T-helper 1 cell (primary cell): ENCODE data around the gene TNKS1BP1.
"Not testable (repeated sequence)": the region's sequence is repeated elsewhere in the genome, so short reads cannot be mapped to it uniquely, and the experiment has no call there.

Experiments used
- DNase-seq, 5 donors: peaks; one replicate each; pipeline ENCODE4 v3.0.0-alpha.2; 2012 to 2020
- total RNA-seq, 4 donors: gene quantifications; one replicate each; lab custom pipeline; 2026; lab: John Stamatoyannopoulos, UW

TNKS1BP1 gene, protein sequence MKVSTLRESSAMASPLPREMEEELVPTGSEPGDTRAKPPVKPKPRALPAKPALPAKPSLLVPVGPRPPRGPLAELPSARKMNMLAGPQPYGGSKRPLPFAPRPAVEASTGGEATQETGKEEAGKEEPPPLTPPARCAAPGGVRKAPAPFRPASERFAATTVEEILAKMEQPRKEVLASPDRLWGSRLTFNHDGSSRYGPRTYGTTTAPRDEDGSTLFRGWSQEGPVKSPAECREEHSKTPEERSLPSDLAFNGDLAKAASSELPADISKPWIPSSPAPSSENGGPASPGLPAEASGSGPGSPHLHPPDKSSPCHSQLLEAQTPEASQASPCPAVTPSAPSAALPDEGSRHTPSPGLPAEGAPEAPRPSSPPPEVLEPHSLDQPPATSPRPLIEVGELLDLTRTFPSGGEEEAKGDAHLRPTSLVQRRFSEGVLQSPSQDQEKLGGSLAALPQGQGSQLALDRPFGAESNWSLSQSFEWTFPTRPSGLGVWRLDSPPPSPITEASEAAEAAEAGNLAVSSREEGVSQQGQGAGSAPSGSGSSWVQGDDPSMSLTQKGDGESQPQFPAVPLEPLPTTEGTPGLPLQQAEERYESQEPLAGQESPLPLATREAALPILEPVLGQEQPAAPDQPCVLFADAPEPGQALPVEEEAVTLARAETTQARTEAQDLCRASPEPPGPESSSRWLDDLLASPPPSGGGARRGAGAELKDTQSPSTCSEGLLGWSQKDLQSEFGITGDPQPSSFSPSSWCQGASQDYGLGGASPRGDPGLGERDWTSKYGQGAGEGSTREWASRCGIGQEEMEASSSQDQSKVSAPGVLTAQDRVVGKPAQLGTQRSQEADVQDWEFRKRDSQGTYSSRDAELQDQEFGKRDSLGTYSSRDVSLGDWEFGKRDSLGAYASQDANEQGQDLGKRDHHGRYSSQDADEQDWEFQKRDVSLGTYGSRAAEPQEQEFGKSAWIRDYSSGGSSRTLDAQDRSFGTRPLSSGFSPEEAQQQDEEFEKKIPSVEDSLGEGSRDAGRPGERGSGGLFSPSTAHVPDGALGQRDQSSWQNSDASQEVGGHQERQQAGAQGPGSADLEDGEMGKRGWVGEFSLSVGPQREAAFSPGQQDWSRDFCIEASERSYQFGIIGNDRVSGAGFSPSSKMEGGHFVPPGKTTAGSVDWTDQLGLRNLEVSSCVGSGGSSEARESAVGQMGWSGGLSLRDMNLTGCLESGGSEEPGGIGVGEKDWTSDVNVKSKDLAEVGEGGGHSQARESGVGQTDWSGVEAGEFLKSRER (N-terminal part only)
- 20.1 to 22.9 (median 21.6) reads per million in 4 donors for total RNA-seq

DNA sequence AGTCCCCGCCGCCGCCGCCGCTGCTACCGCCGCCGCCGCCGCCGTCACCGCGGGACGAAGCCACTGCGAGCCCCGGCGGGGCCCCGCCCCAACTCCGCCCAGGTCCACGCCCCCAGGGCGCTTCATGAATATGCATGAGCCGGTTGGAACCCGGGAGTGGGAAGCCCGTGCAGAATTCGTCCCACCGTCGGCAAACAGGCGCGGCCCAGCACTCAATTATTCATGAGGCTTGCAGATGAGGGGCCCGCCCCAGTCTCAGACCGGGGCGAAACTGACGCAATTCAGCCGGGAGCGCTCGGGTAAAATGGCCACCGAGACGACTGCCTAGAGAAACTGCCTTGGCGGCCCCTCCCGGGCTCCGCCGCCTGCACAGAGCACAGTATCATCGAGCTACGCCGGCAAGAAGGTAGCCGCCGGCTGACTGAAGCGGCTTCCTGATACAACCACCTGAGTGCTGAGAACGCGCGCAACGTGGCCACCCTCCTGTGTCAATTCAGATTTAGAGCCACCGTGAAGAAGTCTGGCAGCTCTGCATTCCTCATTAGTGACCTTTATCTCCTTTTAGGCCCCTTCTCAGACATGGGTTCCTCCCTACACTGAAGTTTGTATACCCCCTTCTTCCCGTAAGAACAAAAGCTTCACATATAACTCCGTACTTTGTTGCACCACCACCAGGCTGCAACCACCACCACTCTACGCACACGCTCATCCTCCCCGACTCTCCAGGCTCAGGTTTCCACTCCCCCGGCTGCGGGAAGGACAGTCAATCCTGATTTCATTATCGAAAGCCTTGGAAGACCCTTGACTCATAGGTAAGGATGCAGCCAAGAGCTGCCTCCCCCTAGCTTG is at the start of gene TNKS1BP1:
TSS of gene TNKS1BP1 (minus strand) at position 67 of the 849 bp plus-strand sequence. CDS start 3,067 bp downstream, outside the sequence.
- peak; percentile 77 to 92 (median 83) for DNase-seq

DNA sequence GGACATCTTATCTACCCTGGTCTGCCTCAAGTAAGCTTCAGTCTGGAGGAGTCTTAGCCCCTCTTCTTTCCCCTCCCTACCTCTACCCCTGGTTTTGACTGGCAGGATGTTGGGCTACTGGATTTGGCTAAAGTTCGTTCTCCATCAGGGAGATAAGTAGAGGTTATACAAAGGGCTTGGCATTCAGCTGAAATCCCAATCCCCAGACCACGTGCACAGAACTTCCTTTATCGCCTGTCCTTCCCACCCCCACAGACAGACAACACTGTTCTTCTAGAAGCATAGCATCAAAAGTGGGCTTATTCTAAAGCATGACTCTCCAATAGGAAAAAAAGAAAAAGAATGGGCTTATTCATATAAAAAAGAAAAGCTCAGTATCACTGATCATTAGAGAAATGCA is 48.4 kb upstream of the TNKS1BP1 start:
- DNase-seq: no peak

DNA sequence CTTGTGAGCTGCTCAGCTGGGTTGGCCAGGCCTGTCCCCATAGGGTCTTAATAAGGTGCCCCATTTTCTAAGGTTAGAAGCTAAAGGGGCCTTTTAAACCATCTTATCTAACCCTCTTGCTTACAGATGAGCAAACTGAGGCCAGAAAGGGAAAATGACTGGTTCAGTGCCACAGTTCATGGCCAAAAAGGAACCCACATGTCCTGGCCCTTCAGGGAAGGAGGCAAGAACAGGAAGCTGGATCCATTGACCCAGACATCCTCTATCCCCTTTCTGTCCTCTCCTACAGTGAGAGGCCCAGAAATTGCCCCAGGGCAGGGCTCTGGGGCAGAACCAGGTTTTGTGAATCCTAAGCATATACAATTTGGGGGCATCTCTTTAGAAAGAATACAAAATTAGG is 46.2 kb upstream of the TNKS1BP1 start:
- no peak for DNase-seq

DNA sequence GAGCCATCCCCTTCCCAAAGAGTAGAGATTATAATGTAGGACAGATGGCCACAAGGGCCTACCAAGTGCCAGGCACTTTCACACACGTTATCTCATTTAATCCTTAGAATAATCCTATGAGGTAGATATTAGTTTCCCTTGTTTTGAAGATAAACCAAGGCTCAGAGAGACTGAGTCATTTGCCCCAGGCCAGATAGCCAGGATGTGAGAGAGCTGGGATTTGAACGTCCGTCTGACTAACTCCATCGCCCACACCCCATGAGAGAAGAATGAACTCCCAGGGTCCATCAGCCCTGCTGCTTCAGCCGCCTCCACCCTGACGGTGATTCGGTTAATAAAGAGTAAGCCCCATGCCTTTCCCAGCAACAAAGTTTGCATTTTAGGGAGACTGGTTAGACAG is 45.5 kb upstream of the TNKS1BP1 start:
- DNase-seq: no peak

DNA sequence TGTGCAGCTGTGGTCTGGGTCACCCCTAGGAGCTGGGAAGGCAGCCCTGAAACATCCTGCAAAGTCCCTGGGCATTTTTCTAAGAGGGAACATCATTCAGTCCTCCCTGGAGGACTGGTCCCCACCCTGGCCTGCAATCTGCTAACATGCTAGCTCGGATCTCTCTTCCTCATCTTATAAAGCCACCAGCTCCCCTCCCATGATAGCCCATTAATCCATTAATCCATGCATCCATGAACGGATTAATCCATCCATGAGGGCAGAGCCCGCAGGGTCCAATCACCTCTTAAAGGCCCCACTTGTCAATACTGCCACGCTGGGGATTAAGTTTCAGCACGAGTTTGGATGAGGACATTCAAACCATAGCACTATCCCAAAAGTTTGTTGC is 44.1 kb upstream of the TNKS1BP1 start:
- DNase-seq: no peak

DNA sequence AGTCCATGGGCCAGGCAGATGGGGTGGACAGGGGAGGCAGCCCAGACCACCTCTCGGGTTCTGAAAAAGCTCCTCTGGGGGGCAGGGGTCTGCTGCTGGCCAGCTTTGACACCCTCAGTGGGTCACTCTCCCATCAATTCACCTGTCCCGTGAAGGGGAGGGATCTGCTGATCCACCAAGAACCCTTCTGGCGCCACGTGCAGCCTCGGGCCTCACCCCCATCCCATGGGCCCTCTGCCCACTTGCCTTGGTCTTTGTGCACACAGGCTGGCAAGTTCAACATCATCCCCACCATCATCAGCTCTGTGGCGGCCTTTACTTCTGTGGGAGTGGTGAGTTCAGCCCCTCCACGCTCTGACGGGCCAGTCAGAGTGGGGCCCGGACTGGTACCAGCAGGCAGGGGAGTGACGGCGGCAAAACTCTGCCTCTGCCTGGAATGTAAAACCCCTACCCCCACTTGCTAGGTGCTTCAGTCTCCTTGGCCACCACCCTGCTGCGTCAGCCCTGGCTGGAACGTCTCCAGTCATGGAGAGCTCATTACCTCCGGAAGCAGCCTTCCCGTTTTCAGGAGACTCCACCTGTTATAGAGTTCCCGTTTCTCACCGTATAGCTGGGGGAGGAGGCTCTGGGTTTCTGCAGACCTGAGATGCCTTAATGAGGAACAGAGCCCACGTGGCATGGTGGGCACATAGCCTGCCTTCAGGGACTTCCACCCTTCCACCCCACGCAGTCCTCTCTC is 43.5 kb upstream of the TNKS1BP1 start:
- no peak for DNase-seq

DNA sequence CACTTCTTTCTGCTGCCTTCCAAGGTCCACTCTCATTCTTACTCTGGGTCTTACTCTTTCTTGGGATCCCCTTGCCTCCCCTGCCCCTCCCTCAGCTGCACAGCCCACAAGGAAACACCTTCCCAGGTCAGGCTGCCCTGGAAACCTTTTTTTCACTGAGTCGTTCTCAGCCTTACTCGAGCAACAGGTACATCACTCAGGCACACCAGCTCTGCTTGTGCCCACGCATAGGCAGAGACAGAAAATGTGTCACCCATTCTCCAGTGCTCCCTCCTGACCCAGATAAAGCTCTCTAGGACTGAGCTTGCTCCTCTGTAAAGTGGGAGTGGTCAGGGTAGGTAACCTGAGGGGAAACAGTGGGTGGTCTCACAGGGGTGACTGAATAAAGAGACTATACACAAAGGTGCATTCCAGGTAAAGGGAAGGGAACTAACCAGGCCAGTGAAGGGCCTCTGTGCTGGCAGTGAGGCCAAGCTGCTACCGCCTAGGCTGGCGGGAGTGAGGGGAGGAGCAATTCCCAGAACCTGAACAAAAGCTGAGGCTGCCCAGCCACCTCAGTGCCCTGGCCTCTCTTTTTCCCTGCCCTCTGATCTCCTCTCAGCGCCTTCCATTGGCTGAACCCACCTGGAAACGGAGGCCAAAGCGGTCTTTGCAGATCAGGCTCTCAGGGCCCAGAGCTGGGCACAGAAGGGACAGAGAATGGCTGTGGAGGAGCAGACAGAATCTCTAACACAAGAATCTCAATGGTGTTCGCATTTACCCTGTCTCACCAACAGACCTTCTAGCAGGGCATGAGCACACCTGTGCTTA is 40.3 kb upstream of the TNKS1BP1 start:
- DNase-seq: no peak

DNA sequence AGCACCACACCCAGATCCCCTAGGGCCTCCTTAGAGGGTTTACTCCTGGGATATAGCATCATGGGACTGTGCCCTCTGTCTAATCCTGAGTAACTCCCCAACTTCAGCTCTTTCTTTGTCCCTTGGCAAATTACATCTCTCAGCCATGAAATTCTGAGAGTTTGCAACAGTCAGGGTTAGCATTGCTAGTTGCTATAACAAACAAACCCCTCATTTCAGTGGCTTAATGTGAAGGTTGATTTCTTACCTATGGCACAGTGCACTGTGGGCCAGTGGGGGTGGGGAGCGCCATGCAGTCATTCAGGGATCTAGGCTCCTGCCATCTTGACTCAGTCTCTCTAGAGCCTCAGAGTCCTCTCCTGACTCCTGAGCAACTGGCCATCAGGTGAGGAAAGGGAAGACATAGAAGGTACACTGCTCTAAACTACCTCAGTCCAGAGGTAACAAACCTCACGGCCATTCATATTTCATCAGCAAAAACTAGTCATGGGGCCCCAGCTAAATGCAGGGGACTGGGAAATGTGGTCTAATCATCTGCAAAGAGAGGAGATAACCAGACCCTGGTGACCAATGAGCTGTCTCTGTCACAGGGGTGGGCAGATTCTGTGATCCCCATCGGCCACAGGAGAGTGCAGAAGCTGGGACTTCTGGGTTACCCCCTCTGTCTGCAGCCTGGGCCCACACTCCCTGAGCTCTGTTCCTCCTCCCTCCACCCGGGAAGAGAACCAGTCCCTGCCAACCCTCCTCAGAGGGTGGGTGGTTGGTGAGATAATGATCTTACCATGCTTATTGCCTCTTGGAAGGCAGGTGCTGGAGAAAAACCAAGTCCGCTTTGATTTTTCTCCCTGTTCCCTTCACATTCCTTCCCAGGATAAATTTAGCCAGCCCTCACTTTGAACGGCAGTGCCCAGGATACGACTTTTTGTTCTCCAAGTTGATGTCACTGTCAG is 38.7 kb upstream of the TNKS1BP1 start:
- DNase-seq: no peak

DNA sequence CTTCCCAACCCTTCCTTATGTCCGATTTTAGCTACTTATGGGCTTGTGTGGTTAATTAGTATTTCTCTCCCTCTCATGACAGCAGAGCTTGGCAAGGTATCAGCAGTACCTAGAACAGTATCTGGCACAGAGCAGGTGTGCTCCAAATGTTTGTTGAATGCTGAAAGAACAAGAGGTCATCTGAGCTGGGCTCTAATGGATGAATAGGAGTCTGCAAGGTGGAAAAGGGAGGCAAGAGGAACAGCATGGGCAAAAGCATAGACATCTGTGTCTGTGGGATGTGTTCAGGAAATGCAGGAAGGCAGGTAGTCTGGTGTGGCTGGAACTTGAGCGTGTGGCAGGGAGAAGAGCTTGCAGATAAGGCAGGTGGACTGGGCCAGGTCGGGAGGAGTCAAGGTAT is 37.2 kb upstream of the TNKS1BP1 start:
- DNase-seq: no peak

DNA sequence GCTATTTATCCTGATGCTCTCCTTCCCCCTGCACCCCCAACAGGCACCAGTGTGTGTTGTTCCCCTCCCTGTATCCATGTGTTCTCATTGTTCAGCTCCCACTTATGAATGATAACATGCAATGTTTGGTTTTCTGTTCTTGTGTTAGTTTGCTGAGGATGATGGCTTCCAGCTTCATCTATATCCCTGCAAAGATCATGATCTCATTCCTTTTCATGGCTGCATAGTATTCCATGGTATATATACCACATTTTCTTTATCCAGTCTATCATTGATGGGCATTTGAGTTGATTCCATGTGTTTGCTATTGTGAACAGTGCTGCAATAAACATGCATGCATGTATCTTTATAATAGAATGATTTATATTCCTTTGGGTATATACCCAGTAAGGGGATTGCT is 36.7 kb upstream of the TNKS1BP1 start:
- not testable (repeated sequence) for DNase-seq

DNA sequence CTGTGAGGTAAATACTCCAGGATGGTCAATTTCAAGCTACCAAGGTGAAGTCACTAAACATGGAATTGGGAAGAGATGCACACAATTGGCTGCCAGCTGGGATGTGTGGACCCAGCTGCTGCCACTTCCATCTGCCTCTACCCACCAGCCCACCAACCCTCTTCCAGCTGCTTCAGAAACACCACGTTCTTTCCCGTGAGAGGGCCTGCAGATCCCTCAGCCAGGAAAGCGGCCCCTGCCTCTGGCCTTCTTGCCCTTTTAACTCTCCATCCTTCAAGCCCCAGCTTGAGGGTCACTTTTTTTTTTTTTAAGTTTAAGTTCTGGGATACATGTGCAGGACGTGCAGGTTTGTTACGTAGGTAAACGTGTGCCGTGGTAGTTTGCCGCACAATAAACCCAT is 36.2 kb upstream of the TNKS1BP1 start:
- no peak for DNase-seq

DNA sequence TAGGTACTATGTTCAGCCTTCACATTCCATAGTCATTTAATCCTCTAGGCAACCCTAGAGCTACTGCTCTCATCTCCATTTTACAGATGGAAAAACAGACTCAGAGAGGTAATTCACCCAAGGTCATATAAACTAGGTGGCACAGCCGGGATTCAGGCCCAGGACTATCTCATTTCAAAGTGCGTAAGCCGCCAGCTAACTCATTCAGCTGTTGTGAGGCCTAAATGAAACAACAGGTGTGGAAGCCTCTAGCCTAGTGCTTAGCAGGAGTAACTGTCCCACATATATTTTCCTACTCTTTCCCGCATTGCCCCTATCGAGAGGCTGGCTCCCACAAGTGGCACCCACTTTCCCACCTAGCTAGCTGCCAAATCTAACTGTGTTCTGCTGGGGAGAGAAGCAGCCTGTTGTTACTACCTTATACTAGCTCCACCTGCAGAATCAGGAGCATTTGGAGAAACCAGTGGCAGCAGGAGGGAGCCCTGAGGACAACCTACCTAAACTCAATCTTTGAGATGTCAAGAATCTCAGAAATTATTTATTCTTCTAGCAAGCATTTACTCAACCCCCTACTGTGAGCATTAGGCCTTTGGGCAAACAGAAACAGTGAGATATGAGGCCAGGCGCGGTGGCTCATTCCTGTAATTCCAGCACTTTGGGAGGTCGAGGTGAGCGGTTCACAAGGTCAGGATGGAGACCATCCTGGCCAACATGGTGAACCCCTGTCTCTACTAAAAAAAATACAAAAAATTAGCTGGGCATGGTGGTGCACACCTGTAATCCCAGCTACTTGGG is 35.3 kb upstream of the TNKS1BP1 start:
- DNase-seq: no peak

DNA sequence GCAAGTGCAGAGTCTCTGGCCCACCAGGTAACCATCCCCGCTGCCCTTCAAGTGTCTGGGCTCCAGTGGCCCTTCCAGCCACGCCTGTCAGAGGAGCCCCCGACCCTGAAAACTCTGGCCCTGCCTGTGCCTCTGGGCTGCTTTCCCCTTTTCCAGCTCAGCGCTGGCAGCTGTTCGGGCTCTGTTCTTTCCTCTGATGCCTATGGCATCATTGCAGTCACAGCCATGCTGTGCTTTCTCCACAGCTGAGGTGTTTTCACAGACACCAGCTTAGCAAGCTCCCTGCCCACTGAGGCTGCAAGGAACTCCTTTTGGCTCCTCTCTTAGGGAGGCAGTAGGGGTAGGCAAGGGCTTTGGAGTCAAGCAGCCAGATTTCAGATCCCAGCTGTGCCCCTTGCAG is 34.6 kb upstream of the TNKS1BP1 start:
- DNase-seq: no peak

DNA sequence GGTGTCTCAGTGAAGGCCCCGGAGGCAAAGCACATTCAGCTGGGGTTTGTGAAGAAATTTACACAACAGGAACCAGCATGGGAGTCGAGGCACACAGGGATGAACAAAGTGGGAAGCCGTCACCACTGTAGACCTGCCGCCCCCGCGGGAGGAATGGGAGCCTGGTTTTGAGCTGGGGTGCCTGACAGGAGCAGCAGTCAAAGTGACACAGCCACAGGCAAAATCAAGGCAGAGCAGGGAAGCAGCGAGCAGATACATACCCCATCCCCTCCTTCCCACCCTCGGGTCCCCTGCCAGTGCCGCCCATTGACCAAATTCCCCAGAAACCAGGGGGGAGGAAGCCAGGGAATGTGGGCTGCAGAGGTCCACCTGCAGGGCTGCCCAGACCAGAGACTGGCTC is 34.2 kb upstream of the TNKS1BP1 start:
- no peak for DNase-seq

DNA sequence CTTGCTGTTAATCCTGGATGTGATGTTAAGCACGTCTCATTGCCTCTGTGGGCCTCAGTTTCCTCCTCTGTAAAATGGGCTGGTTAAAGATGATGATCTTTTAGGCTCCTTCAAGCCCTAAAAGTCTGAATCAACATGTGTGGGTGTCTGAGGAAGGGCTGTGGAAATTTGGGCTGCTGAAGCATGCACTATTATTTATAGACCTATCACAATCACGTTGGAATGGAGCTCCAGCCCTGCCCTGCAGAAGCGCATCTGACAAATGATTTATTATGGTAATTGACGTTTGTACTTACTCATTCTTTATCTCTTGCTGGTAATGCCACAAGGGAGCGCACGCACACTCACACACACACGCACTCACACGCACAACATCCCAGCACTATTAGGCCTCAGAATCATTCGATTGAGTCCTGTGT is 33.8 kb upstream of the TNKS1BP1 start:
- DNase-seq: no peak

DNA sequence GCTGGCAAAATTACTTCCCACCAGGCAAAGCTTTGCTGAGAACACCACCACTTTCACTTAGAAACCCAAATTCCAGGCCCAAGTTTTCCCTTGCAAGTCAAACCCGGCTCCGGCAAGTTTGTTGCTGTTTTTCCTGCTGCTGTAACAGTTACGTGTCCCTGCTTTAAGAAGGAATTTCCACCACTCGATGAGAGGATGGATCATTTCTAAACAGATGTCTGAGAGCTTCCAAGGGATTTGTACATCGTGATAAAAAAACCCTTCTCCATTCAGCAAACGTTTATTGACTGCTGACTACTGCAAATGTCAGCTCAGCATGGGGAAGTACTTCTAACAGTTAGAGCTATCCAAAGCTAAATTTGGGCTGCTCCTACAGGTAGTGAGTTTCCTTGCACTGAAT is 33.1 kb upstream of the TNKS1BP1 start:
- no peak for DNase-seq

DNA sequence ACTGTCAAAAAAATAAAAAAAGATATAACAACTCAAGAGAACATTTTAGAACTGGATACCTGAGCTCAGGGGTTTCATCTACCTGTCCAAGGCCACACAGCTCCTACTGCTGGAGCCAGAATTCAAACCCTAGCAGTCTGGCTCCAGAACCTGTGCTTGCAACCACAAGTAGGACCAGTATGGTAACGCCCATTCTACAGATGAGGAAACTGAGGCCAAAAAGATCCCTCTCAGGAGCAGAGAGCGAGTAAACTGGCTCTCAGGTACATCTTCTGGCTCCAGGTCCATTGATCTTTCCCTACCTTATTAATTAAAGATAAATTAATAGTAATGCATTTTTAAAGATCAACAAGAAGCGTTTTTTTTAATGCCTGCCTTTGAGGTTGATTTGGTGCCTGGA is 32.6 kb upstream of the TNKS1BP1 start:
- DNase-seq: no peak

DNA sequence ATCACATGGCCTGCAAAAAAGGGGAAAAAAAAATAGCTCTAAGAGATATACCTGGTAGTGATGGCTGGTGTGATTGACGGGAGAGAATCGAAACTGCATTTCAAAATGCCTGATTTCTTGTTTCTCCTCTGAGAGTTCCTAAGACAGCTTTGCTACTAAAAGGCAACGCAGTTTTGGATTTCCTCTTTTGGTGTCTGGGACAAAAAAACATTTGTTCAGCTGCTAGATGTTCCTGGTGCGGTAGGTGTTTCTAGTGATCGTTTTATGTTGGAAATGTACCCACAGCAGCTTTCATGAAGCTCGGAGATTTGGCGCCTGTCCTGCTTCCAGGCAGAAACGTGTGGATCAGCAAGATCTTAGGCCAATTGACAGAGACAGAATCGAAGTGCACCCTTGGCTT is 31.5 kb upstream of the TNKS1BP1 start:
- no peak for DNase-seq
